ENCODE results near the gene EVC. TPM values are rescaled to one million over a fixed set of nuclear protein-coding genes. Genes with fewer than 3 reads are reported as not detected.

EVC gene
- total and polyA plus RNA-seq, 2 of the 4 experiments (the other 2 are of a cell fraction), result 16.8 to 18.9 TPM

- ChIA-PET POLR2A (ENCODE audit: unreplicated experiment) (no interaction called here), CTCF (no interaction called here)
- H4K20me1 ChIP-seq (ENCODE audit: insufficient read depth, low read length), result no peaks in the 10 kb centered on the region
- no peak overlapping the region for H2BK5ac ChIP-seq (ENCODE audit: low read depth, low read length, poor library complexity, severe bottlenecking)
- H2BK15ac ChIP-seq (ENCODE audit: low read depth, low read length), result no peak overlapping the region
- no peak overlapping the region for H3K18ac ChIP-seq (ENCODE audit: low read depth, low read length)
- no peaks in the 10 kb centered on the region for H3K27me3 ChIP-seq (ENCODE audit: control insufficient read depth, insufficient read depth, low read length)
- 0 out of 2 replicates have a peak, but pooled peaks cover 4% of the 10 kb centered on the region for H3K9me1 ChIP-seq (ENCODE audit: insufficient read depth, low read length)
- H3K27ac ChIP-seq (ENCODE audit: insufficient read depth, low read length), result no peak overlapping the region
- no peak overlapping the region for H4K91ac ChIP-seq (ENCODE audit: insufficient read depth, low read depth, low read length)
- TF ChIP-seq RAD21 (IDR thresholded peaks at IDR 0.05; ENCODE audit: low read length) (no peak), CTCF (conservative IDR thresholded peaks at IDR 0.05; ENCODE audit: low read depth, low read length) (no peak), MAFK (IDR thresholded peaks at IDR 0.05; ENCODE audit: low read depth, low read length) (no peak), RFX5 (IDR thresholded peaks at IDR 0.05; ENCODE audit: low read depth, low read length) (no peak), SMC3 (IDR thresholded peaks at IDR 0.05; ENCODE audit: low read depth, low read length) (no peak), FOS (IDR thresholded peaks at IDR 0.05; ENCODE audit: low read depth, low read length) (no peak), MXI1 (IDR thresholded peaks at IDR 0.05; ENCODE audit: borderline replicate concordance, low read depth, low read length) (no peak), CEBPB (IDR thresholded peaks at IDR 0.05; ENCODE audit: low read depth, low read length) (no peak), POLR2A (IDR thresholded peaks at IDR 0.05; ENCODE audit: low read depth, low read length) (no peak), NFE2L2 (IDR thresholded peaks at IDR 0.05; ENCODE audit: low read depth, low read length) (no peak), CHD1 (IDR thresholded peaks at IDR 0.05; ENCODE audit: low read depth, low read length) (no peak), MAZ (IDR thresholded peaks at IDR 0.05; ENCODE audit: borderline replicate concordance, low read depth, low read length) (no peak), BHLHE40 (IDR thresholded peaks at IDR 0.05; ENCODE audit: low read depth, low read length) (no peak), RCOR1 (IDR thresholded peaks at IDR 0.05; ENCODE audit: insufficient replicate concordance, low read length) (no peak)
- TF ChIP-seq, protein P1, sequence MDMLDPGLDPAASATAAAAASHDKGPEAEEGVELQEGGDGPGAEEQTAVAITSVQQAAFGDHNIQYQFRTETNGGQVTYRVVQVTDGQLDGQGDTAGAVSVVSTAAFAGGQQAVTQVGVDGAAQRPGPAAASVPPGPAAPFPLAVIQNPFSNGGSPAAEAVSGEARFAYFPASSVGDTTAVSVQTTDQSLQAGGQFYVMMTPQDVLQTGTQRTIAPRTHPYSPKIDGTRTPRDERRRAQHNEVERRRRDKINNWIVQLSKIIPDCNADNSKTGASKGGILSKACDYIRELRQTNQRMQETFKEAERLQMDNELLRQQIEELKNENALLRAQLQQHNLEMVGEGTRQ (IDR thresholded peaks at IDR 0.05; ENCODE audit: low read depth, low read length), result no peak
- H3K4me1 ChIP-seq (ENCODE audit: control insufficient read depth, insufficient read depth, low read length), result no peaks in the 10 kb centered on the region
- no peak overlapping the region for H3K14ac ChIP-seq (replicated peaks; ENCODE audit: low read depth, low read length)
- in situ Hi-C loops (cut with MboI; ENCODE audit: low sequenced_read_pairs), result no loop called here
- no peak overlapping the region for H3K4me2 ChIP-seq (ENCODE audit: low read depth, low read length)
- no TSS peak for BruUV-seq (replicated peaks)
- H3K56ac ChIP-seq (ENCODE audit: extremely low read depth, insufficient read depth, low read length), result no peak overlapping the region
- no peaks in the 10 kb centered on the region for H3K9me3 ChIP-seq (ENCODE audit: control insufficient read depth, insufficient read depth, low read length)
- peaks cover 56% of the 10 kb centered on the region for H3K36me3 ChIP-seq (ENCODE audit: control insufficient read depth, insufficient read depth, low read length)
- dilution Hi-C loops (cut with HindIII; ENCODE audit: low sequenced_read_pairs, unreplicated experiment), result no loop called here
- H3K23ac ChIP-seq (ENCODE audit: low read depth, low read length), result no peak overlapping the region
- H2AK9ac ChIP-seq (replicated peaks; ENCODE audit: low read depth, low read length, poor library complexity), result no peak overlapping the region
- no peak overlapping the region for H4K5ac ChIP-seq (ENCODE audit: low read depth, low read length)
- no peak overlapping the region for H3K9ac ChIP-seq (ENCODE audit: low read depth, low read length)
- no peak for DNase-seq
- H3K79me1 ChIP-seq (ENCODE audit: low read depth in 1 of 2, low read length in 2 of 2), result no peaks in the 10 kb centered on the region
- no peak overlapping the region for H2AK5ac ChIP-seq (ENCODE audit: low read depth, low read length)
- H3K4ac ChIP-seq (ENCODE audit: low read depth, low read length), result no peak overlapping the region
- H4K8ac ChIP-seq (ENCODE audit: low read depth in 2 of 2, low read length in 2 of 2), result no peak overlapping the region
- intact Hi-C loops (cut with micrococcal nuclease), result no loop called here
- no peak overlapping the region for H2BK20ac ChIP-seq (ENCODE audit: low read depth, low read length)
- H2BK120ac ChIP-seq (ENCODE audit: low read depth, low read length), result no peak overlapping the region
- WGBS, 2 experiments (ENCODE audit: extremely low coverage in 2 of 2, insufficient read length in 1 of 2), result no CpG with 5 or more reads among the region's 10 CpGs
- ATAC-seq (ENCODE audit: low read depth), result no peak
- no peak overlapping the region for H3K4me3 ChIP-seq (ENCODE audit: insufficient read depth, low read depth, low read length)
- no peak overlapping the region for H2AFZ ChIP-seq (replicated peaks; ENCODE audit: low read length, poor library complexity)
These were observed 27.4 kb upstream of the EVC start for GRCh38 chr4:5683566-5683965.

All from IMR-90 (cell line).